ENCODE data around the gene MDN1.
"Not testable (repeated sequence)": the region's sequence is repeated elsewhere in the genome, so short reads cannot be mapped to it uniquely, and the experiment has no call there.

MDN1 gene

DNA sequence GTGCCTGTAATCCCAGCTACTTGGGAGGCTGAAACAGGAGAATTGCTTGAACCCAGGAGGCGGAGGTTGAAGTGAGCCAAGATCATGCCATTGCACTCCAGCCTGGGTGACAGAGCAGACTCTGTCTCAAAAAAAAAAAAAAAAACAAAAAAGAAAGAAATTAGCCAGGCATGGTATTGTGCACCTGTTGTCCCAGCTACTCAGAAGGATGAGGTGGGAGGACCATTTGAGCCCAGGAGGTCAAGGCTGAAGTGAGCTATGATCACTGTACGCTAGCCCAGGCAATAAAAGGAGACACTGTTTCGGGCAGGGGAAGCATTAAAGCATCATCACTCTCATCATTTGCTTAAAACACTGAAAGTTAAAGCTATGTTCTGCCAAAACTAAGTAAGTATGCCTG, 6.2 kb downstream of the MDN1 start:
- DNase-seq (ENCODE audit: low spot score) = not testable (repeated sequence)

DNA sequence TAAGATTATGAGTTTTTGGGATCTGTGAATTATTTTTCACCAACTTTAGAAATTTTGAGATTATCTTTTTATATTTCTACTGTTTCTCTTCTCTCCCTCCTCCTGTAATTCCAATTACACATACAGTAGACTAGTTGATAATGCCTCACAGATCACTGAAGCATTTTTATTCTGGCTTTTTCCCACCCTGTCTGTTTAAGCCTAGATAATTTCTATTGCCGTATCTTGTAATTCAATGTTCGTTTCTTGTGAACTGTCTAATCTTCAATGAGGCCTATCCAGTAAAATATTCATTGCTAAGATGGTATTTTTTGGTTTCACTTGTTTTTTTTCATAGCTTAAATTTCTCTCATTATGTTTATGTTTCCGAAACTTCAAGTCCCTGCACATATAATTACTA, 12.0 kb downstream of the MDN1 start:
- DNase-seq (ENCODE audit: low spot score) = no peak

DNA sequence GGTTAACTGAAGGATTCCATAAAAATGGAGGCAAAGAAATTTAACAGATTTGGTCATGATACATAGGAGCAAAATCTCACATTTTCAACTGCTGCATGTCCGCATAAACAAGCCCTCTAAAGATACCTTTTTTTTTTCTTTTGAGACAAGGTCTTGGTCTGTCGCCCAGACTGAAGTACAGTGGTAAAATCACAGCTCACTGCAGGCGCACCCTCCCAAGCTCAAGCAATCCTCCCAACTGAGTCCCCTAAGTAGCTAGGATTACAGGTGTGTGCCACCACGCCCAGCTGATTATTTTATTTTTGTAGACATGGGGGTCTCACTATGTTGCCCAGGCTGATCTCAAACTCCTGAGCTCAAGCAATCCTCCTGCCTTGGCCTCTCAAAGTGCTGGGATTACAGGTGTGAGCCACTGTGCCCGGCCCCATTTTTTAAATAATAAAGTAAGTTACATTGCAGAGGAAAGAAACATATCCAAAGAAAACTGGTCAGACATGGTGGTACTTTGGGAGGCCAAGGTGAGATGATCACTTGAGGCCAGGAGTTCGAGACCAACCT, 13.7 kb downstream of the MDN1 start:
- no peak for DNase-seq (ENCODE audit: low spot score)

DNA sequence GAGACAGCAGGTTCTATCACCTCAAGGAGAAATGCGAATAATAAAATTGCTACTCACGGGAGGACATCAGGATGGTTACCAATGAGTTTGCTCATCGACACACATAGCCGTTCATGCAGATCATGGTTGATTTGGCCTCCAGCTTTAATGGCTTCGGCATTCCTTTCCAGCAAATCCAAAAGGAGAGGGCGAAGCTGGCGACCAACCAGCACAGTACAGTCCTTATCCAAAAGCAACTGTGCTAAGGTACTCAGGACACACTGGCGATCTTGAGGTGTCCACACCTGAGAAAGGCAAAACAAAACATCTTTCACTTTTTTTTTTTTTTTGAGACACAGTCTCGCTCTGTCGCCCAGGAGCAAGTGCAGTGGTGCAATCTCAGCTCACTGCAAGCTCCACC, 16.3 kb downstream of the MDN1 start:
- DNase-seq (ENCODE audit: low spot score) = no peak

DNA sequence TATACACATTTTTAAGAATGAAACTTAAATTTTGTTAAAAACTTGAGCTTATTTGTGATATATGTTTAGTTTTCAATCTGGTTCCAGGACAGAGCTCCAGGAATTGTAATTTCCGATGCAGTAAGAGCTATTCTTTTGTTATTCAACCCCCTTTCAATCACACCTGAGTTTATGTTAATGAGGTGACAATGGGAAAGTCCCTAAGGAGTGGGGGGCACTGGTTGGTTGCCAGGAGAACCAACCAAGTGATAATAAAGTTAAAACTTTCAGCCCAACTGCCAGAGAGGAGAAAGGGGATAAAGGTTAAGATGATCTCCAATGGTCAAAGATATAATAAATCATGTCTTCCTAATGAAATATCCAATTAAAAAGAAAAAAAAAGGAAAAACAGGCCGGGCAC, 19.8 kb downstream of the MDN1 start:
- no peak for DNase-seq (ENCODE audit: low spot score)

DNA sequence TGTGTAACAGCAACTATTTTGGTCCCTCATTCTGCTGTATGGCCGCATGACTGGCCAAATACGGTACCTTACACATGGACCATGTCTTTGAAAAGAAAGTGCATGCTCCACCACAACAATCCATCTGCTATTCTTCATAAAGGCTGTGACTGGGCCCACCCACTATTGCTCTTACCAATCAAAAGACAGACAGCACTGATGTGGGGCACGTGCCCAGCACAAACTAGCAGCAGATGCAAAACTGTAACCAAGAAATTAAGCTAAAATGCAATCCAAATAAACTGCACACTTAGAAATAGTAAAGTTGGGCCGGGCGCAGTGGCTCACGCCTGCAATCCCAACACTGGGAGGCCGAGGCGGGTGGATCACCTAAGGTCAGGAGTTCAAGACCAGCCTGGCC, 20.5 kb downstream of the MDN1 start:
- DNase-seq (ENCODE audit: low spot score) = no peak

DNA sequence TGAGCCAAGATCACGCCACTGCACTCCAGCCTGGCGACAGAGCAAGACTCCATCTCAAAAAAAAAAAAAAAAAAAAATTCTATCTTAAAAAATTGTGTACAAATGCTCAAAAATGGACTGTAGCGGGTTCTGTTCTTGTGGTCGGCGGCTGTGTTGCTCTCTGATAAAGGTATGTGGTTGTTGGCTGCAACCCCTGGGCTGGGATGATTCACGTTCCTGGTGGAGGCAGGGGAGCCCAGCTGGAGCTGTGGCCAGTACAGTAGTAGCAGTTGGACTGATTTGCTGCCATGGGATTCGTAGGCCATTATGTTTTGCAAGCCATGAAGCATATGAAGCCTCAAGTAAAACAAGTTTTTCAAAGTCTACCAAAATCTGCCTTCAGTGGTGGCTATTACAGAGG, 22.3 kb downstream of the MDN1 start:
- no peak for DNase-seq (ENCODE audit: low spot score)

DNA sequence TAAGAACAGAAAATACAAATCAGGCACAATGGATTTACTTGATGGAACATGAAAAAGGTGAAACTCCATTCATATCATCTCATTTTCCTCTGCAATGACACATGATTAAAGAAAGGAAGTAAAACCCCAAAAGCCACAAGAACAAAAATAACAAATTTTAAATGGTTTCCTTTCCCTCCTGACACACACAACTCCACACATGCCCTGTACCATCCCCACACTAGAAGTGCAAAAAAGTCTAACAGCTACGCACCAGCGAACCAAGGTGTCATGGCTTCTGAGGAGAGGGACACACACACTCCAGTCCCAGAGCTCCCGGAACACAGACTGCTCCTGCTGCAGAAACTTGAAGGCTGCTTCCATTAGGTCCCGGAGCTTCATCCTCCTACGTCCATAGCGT, 25.3 kb downstream of the MDN1 start:
- no peak for DNase-seq (ENCODE audit: low spot score)

DNA sequence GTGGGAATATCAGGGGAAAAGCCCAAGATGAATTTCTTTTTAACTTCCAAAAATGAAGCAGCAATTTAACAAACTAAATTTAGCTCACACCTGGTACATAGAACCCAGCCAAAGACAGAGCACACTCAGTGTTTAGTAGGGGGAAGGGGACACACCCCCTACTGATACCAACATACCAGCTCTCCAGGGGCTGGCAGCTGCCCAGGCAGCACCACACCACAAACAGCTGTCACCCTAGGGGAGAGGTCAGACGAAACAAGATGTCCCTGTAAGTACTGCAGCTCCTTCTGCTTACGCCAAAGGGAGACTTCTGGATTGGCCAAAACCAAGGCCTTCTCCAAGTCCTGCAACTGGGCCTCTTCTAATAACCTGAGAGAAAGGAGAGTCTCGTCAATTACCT, 26.0 kb downstream of the MDN1 start:
- DNase-seq (ENCODE audit: low spot score) = no peak

DNA sequence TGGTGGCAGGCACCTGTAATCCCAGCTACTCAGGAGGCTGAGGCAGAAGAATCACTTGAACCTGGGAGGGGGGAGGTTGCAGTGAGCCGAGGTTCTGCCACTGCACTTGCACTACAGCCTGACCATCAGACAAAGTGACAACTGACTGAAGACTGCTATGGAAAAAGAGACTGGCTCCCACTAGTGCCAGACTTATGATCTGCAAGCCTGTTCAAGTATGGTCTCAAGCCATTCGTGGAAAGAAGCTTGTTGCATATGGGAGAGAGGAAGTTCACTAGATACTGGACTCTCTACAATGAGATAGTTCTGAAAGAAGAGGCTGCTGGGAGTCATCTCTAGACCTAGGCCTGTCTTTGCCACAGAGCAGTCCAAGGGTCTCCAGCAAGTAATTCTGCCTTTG, 26.7 kb downstream of the MDN1 start:
- DNase-seq (ENCODE audit: low spot score) = peak; percentile 30

DNA sequence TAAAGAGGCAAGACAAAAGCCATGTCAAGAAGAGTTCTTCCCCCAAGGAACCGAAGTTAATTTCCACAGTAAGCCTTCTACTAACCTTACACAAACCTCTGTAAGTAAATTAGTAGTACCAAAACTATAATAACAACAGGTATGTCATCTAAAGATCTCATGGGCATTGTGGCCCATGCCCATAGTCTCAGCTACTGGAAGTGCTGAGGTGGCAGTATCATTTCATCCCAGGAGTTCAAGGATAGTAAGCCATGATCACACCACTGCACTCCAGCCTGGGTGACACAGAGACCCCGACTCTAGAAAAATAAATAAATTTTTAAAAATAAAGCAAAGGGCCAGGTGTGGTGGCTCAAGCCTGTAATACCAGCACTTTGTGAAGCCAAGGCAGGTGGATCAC, 29.2 kb downstream of the MDN1 start:
- no peak for DNase-seq (ENCODE audit: low spot score)

DNA sequence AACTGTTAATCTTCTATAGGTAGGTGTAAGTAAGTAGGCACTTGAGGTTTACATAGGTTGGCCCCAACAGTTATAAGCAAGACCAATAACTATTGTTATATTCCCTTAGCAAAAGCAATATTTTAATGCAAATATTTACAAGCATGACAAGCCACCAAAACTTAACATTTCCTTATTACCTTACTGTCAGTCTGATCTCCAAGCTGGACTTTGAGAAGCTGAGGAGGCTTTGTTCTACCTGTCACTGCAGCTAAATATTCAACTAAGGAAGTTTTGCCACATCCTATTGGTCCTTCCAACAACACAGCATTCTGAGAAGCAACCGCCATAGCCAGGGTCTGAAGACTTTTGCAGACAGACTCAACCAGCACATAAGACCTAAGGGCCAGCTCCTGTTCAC, 29.6 kb downstream of the MDN1 start:
- DNase-seq (ENCODE audit: low spot score) = no peak

DNA sequence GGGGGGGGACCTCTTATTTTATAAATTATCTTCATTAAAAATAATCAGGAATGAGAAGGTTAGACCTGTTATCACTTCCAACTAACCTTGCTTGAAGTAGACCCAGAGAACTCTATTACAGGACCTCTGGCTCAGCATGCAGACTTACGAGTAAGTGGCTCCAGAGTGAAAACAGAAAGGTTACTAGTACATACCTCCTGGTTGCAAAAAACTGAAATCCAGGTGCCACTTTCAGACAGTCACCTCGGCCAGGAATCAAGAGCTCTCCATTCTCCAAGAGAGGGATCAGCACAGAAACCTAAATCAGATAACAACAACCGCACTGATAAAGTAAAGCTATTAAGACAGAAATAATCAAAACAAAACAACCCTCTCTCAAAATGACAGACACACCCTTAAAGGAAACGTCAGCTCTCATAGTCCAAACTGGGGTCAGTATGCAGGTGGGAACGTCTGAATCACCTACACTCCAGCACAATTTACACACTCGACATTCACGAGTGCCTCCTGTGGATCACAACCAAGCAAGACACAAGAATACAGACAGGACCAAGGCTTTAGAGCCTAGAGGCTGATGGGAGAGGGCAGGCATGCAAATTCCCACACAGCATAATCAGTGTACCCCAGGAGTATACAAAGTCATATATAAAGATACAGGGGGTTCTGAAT, 31.8 kb downstream of the MDN1 start:
- DNase-seq (ENCODE audit: low spot score) = no peak

DNA sequence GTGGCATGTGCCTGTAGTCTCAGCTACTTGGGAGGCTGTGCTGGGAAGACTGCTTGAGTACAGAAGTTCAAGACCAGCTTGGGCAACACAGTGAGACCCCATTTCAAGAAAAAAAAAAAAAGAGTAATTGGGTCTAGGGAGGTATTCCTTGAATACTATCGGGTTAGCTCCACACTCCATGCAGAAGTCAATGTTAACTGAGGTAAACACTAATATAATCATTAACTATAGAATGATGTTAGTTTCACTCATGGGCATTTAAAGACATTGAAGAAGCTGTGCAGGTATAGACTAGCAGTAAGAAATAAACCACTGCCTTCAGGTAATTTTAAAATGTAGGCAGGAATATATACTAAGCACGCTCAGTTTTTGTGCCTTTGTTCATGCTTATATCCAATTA, 32.6 kb downstream of the MDN1 start:
- DNase-seq (ENCODE audit: low spot score) = no peak

DNA sequence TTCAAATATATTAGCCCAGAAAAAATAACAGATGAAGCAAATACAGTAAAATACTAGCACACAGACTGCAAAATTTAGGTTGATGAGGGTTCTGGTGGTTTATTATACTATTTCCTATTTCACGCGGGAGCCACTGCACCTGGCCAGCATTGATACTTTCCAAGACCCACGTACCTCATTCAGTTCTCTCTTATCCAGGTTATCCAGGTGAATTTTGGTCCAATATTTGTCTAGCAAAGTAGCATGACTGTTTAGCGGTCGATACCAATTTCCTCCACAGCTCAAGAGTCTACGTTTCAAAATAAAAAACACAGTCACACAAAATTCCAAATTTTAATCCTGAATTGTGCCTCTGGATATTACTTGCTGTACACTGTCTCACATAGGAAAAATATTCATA, 34.8 kb downstream of the MDN1 start:
- no peak for DNase-seq (ENCODE audit: low spot score)

DNA sequence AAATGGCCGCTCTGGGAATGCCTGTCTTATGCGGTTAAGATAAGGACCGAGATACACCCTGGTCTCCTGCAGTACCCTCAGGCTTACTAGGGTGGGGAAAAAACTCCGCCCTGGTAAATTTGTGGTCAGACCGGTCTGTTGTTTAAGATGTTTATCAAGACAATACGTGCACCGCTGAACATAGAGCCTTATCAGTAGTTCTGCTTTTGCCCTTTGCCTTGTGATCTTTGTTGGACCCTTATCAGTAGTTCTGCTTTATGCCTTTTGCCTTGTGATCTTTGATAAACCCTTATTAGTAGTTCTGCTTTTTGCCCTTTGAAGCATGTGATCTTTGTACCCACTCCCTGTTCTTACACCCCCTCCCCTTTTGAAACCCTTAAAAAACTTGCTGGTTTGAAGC, 36.3 kb downstream of the MDN1 start:
- DNase-seq (ENCODE audit: low spot score) = not testable (repeated sequence)

DNA sequence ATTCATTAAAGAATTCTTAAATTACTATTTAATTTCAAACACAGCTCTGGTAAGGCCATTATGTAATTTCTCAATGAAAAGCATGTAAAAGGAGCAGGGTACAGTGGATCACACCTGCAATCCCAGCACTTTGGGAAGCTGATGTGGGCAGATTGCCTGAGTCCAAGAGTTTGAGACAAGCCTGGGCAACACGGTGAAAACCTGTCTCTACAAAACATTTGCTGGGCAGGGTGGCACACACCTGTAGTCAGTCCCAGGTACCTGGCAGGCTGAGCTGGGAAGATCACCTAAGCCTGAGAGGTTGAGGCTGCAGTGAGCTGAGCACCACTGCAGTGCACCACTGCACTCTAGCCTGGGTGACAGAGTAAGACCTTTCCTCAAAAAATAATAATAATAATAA, 37.4 kb downstream of the MDN1 start:
- no peak for DNase-seq (ENCODE audit: low spot score)

DNA sequence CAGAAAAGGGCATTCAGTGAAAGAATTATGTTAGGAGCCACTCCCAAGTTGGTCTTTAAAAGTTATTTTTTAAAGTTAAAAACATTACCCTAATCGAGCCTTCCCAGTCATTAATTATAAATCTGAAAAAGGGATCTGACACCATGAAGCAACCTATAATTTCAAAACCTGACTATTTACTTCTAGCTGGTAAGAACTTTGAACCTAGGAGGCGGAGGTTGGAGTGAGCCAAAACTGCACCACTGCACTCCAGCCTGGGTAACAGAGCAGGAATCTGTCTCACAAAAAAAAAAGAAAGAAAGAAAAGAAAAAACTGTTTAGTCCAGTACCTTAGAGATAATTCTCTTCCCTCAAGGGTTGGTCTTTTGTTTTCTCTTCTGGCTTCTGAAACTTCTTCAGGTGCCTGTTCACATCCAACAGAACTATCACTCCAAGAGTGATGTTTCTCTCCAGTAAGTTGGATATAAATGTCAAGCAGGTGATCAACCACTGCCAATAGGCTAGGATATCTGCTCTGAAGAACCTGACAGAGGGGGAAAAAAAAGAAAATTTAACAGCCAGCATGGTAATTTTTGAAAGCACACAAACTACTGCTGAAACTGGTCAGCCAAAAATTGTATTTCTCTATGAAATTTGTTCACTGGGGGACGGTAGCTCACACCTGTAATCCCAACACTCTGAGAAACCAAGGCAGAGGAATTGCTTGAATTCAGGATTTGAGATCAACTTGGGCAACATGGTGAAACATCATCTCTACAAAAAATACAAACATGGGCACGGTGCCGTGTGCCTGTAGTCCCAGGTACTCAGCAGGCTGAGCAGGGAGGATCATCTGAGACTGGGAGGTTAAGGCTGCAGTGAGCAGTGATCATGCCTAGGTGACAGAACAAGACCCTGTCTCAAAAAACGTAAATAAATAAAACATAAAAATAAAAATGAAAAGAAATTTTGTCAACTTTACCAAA, 38.2 kb downstream of the MDN1 start:
- DNase-seq (ENCODE audit: low spot score) = no peak

DNA sequence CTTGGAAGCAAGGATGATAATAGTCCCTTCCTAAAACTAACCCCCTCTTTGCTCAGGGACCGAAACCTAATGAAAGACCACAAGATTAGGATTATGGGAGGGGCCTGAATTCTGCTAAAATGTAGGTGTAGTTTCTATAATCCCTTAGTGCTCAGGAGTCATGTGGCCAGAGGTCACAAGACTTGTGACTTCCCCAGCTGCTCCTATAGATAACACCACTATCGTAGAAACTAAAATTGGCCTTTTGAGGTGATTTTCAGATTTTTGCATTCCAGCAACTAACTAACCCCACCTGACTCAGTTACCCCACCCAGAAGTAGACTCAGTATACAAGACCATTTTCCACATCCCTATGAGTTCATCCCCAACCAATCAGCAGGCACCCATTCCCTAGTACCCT, 42.1 kb downstream of the MDN1 start:
- DNase-seq (ENCODE audit: low spot score) = no peak

DNA sequence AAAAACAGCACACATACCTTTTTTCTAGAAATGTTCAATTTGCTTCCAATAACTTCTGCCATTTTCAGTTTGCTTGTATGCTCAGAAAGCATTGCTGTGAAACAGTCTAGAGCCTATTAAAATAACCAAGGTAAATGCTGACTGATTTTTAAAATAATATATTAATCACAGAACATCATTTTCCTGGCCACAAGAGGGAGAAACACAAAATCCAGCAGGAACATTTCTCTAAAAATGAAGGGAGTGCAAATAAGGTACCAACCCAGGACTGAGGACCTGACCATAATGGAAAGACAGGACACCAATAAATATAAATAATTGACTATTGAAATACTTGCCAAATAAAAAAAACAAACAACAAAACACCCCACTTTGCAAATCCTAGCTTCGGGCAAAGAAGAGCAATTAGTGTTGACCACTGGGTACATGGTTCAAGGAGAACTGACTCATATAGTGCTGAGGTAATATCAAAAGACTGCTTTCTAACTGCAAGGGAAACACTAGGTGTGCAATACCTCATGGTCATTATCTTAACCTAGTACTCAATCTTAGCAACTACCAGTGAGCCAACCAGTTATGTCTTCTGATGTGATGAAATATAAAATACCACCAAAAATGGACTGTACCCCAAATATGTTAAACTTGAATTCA, 42.9 kb downstream of the MDN1 start:
- DNase-seq (ENCODE audit: low spot score) = no peak

DNA sequence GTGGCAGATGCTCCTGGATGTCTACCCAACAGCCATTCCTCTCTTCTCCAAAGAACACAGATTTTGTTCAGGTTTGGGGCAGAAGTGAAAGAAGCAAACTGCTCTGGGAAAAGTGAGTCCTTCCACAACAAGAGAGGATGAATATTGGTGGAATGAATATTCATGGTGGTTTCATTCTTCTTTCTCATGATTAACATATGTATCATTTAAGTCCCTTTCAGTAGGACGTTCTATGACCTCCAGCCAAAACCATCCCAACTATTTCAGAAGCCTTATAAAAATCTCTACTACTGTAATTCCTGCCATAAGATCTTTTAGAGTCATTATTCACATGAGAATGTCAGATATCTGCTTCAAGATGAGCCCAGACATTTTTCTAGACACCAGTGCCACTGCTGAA, 44.4 kb downstream of the MDN1 start:
- no peak for DNase-seq (ENCODE audit: low spot score)

DNA sequence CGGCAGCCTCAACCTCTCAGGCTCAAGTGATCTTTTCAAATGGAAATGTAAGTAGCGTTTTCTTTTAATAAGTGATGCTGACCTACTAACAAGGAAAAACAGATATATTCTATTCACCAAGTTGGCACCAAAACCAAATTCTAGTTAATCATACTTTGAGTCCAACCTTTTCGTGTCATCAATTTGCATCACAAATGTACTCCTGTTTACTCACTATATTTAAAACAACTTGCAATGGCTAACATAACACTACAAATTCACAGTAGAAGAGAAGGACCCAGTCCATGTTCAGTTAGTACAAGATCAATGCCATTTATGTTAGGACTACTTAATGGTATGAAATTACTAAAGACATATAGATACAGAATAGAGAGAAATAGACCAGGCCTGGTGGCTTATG, 50.0 kb downstream of the MDN1 start:
- no peak for DNase-seq (ENCODE audit: low spot score)

DNA sequence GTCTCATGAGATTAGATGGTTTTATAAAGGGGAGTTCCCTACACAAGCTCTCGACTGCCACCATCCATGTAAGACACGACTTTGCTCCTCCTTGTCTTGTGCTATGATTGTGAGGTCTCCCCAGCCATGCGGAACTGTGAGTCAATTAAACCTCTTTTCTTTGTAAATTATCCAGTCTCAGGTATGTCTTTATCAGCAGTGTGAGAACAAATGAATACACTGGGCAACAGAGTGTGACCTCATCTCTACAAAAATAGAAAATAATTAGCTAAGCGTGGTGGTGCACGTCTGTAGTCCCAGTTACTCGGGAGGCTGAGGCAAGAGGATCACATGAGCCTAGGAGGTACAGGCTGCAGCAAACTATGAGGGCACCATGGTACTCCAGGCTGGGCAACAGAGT, 51.3 kb downstream of the MDN1 start:
- no peak for DNase-seq (ENCODE audit: low spot score)
